Spleen (tissue), 7 donors: Measurements from ENCODE around the gene ARMCX2.

Experiments
- POLR2AphosphoS5 ChIP-seq, 3 donors: sonication (generic); formaldehyde crosslinking; IDR thresholded peaks; one replicate each; pipeline ENCODE4 v1.5.1; 2017; ENCODE audit warnings: antibody characterized with exemption in 3 of 3
- TF ChIP-seq, protein P1 (sequence below), 11 experiments: fragments of 200-600 bp in 7 of 11; fragments of 450-650 bp in 4 of 11; sonication (generic) in 4 of 11; IDR thresholded peaks in 8 of 11; conservative IDR thresholded peaks in 3 of 11; 1 replicate in 7 of 11; 2 replicates in 4 of 11; pipeline versions ENCODE4 v1.4.0 to v1.8.0; 2016 to 2021; ENCODE audit warnings: antibody characterized with exemption in 11 of 11, inconsistent platforms in 4 of 11, mild to moderate bottlenecking in 1 of 11
- donor health status: DM: no; HTN: no; CAD: no; lungs with moderate emphysema.
- donor health status: DM: no; HTN: no; CAD: no.
- donor health status: DM: no; HTN: no; CAD: no.

DNA sequence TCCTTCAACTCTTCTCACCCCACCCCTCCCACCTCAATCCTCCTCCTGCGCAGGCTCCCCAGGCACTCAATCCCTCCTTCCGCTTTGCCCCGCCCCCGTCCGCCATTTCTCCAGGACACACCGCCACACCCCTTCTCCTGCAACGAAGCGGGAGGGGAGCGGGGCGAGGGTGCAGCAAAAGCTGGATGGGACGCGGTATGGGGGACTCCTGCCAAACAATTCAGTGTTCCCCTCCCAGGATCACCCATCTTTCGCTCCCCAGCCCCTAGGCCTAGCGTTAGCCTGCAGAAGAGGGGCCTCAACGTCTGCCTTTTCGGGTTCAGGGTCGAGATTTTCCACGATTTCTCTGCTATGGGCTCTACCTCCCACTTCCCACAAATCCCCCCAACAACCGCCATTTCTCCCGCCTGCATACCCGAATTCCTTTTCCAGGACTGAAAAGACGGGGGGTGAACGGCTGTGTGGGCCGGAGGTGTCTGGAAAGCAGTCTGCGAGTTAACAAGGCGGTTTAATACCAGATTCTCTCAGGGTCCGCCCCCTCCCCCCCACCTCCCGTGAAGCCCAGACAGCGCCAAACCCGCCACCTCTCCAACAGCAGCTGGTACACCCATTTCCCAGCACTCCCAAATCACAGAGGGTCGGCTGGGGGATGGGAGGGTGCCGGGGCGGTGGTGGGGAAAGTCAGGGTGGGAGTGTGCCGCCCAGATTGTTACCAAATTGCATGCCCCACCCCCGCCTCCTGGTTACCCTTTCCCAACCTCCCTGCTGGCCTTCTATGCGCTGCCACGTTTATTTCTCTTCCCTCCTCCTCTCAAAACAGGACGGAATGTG is 774 bp downstream of the ARMCX2 start:
- peak; percentile 67 to 83 (median 69) for TF ChIP-seq POLR2AphosphoS5 (IDR thresholded peaks at IDR 0.05)
- TF ChIP-seq, protein P1, sequence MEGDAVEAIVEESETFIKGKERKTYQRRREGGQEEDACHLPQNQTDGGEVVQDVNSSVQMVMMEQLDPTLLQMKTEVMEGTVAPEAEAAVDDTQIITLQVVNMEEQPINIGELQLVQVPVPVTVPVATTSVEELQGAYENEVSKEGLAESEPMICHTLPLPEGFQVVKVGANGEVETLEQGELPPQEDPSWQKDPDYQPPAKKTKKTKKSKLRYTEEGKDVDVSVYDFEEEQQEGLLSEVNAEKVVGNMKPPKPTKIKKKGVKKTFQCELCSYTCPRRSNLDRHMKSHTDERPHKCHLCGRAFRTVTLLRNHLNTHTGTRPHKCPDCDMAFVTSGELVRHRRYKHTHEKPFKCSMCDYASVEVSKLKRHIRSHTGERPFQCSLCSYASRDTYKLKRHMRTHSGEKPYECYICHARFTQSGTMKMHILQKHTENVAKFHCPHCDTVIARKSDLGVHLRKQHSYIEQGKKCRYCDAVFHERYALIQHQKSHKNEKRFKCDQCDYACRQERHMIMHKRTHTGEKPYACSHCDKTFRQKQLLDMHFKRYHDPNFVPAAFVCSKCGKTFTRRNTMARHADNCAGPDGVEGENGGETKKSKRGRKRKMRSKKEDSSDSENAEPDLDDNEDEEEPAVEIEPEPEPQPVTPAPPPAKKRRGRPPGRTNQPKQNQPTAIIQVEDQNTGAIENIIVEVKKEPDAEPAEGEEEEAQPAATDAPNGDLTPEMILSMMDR (IDR thresholded peaks at IDR 0.05 in 8 of 11, conservative IDR thresholded peaks at IDR 0.05 in 3 of 11), result no peak
